ENCODE measurements around the gene C10orf62. TPM values are rescaled to one million over a fixed set of nuclear protein-coding genes. Genes with fewer than 3 reads are reported as not detected.
A peak's percentile ranks its signal among the peaks of the same experiment; 100 is the strongest.

Gene C10orf62
- total RNA-seq, 1 donor from 2014 or later, result not detected

- no peak for TF ChIP-seq CTCF (IDR thresholded peaks at IDR 0.05; ENCODE audit: insufficient read depth, low read length, poor library complexity, severe bottlenecking)
- H3K27me3 ChIP-seq (ENCODE audit: control insufficient read depth, insufficient read depth, low read length), result no peaks in the 10 kb centered on the region
- no peaks in the 10 kb centered on the region for H3K36me3 ChIP-seq (ENCODE audit: control insufficient read depth, insufficient read depth, low read length)
- DNase-seq (ENCODE audit: low read depth), result no peak
- H3K4me3 ChIP-seq (ENCODE audit: low read depth, low read length), result no peak overlapping the region
Observed at GRCh38 chr10:97618285-97618684, 28.8 kb downstream of the C10orf62 start.

GRCh38 chr10:97618733-97619132 is 29.2 kb downstream of the C10orf62 start:
- no peak for TF ChIP-seq CTCF (IDR thresholded peaks at IDR 0.05; ENCODE audit: insufficient read depth, low read length, poor library complexity, severe bottlenecking)

GRCh38 chr10:97623277-97623676 is 33.8 kb downstream of the C10orf62 start:
- Histone ChIP-seq H3K4me3 (ENCODE audit: low read depth, low read length) (no peak overlapping the region), H3K27me3 (ENCODE audit: control insufficient read depth, insufficient read depth, low read length) (no peaks in the 10 kb centered on the region), H3K36me3 (ENCODE audit: control insufficient read depth, insufficient read depth, low read length) (no peaks in the 10 kb centered on the region)
- TF ChIP-seq CTCF (IDR thresholded peaks at IDR 0.05; ENCODE audit: insufficient read depth, low read length, poor library complexity, severe bottlenecking), result no peak
- DNase-seq (ENCODE audit: low read depth), result no peak

More at GRCh38 chr10:97618733-97619132, 29.2 kb downstream of the C10orf62 start:
- Histone ChIP-seq H3K36me3 (ENCODE audit: control insufficient read depth, insufficient read depth, low read length) (no peaks in the 10 kb centered on the region), H3K4me3 (ENCODE audit: low read depth, low read length) (no peak overlapping the region), H3K27me3 (ENCODE audit: control insufficient read depth, insufficient read depth, low read length) (no peaks in the 10 kb centered on the region)
- DNase-seq (ENCODE audit: low read depth), result no peak

- TF ChIP-seq CTCF (IDR thresholded peaks at IDR 0.05; ENCODE audit: insufficient read depth, low read length, poor library complexity, severe bottlenecking), result no peak
- no peak overlapping the region for H3K4me3 ChIP-seq (ENCODE audit: low read depth, low read length)
- no peak for DNase-seq (ENCODE audit: low read depth)
- H3K27me3 ChIP-seq (ENCODE audit: control insufficient read depth, insufficient read depth, low read length), result no peaks in the 10 kb centered on the region
- no peaks in the 10 kb centered on the region for H3K36me3 ChIP-seq (ENCODE audit: control insufficient read depth, insufficient read depth, low read length)
Observed at GRCh38 chr10:97627731-97628130, 38.2 kb downstream of the C10orf62 start.

- TF ChIP-seq CTCF (IDR thresholded peaks at IDR 0.05; ENCODE audit: insufficient read depth, low read length, poor library complexity, severe bottlenecking), result no peak
- H3K36me3 ChIP-seq (ENCODE audit: control insufficient read depth, insufficient read depth, low read length), result no peaks in the 10 kb centered on the region
- no peaks in the 10 kb centered on the region for H3K27me3 ChIP-seq (ENCODE audit: control insufficient read depth, insufficient read depth, low read length)
- DNase-seq (ENCODE audit: low read depth), result no peak
- H3K4me3 ChIP-seq (ENCODE audit: low read depth, low read length), result no peak overlapping the region
Observed at GRCh38 chr10:97628228-97628627, 38.7 kb downstream of the C10orf62 start.

GRCh38 chr10:97629289-97629688 is 39.8 kb downstream of the C10orf62 start:
- no peak for TF ChIP-seq CTCF (IDR thresholded peaks at IDR 0.05; ENCODE audit: insufficient read depth, low read length, poor library complexity, severe bottlenecking)
- DNase-seq (ENCODE audit: low read depth), result peak; percentile 54
- Histone ChIP-seq H3K27me3 (ENCODE audit: control insufficient read depth, insufficient read depth, low read length) (no peaks in the 10 kb centered on the region), H3K36me3 (ENCODE audit: control insufficient read depth, insufficient read depth, low read length) (no peaks in the 10 kb centered on the region), H3K4me3 (ENCODE audit: low read depth, low read length) (no peak overlapping the region)
